ENCODE measurements around the gene PSD.
A peak's percentile ranks its signal among the peaks of the same experiment; 100 is the strongest.

Gene PSD

GRCh38 chr10:102396730-102397151 lies 21.8 kb downstream of the PSD start:
- H3K4me3 ChIP-seq (ENCODE audit: low read depth, low read length): no peak overlapping the region
- no peak for DNase-seq
- in situ Hi-C loops (cut with HindIII; ENCODE audit: low pct_ligation_motif_present, low sequenced_read_pairs): no loop called here
- no peak overlapping the region for H3K27ac ChIP-seq
- TF ChIP-seq CTCF (IDR thresholded peaks at IDR 0.05; ENCODE audit: low read depth, low read length, missing control alignments): no peak
- H3K27me3 ChIP-seq (replicated peaks): no peaks in the 10 kb centered on the region
- H3K36me3 ChIP-seq (replicated peaks): peaks cover 22% of the 10 kb centered on the region

- Histone ChIP-seq H3K36me3 (replicated peaks) (peaks cover 18% of the 10 kb centered on the region), H3K27ac (peak overlapping the region; percentile 96), H3K4me3 (ENCODE audit: low read depth, low read length) (peak overlapping the region; percentile 73), H3K27me3 (replicated peaks) (no peaks in the 10 kb centered on the region)
- in situ Hi-C loops (cut with HindIII; ENCODE audit: low pct_ligation_motif_present, low sequenced_read_pairs): no loop called here
- no peak for TF ChIP-seq CTCF (IDR thresholded peaks at IDR 0.05; ENCODE audit: low read depth, low read length, missing control alignments)
- DNase-seq: no peak
Observed at GRCh38 chr10:102396317-102396650, 22.3 kb downstream of the PSD start.

GRCh38 chr10:102395400-102396316 lies 22.9 kb downstream of the PSD start, which contains the start of gene NFKB2:
Gene NFKB2, plus strand, starts transcription at chr10:102395705. Its CDS starts 255 bp downstream, at chr10:102395960.
- Histone ChIP-seq H3K27ac (peak within 1 kb of the TSS; percentile 96), H3K36me3 (replicated peaks) (peaks cover 12% of the 10 kb centered on the region), H3K27me3 (replicated peaks) (no peaks in the 10 kb centered on the region), H3K4me3 (ENCODE audit: low read depth, low read length) (peak within 1 kb of the TSS; percentile 73)
- TF ChIP-seq CTCF (IDR thresholded peaks at IDR 0.05; ENCODE audit: low read depth, low read length, missing control alignments): no peak
- in situ Hi-C loops (cut with HindIII; ENCODE audit: low pct_ligation_motif_present, low sequenced_read_pairs): no loop called here
- DNase-seq: peak; percentile 79

- peak; percentile 47 for DNase-seq
- in situ Hi-C loops (cut with HindIII; ENCODE audit: low pct_ligation_motif_present, low sequenced_read_pairs): no loop called here
- TF ChIP-seq CTCF (IDR thresholded peaks at IDR 0.05; ENCODE audit: low read depth, low read length, missing control alignments): no peak
Observed at GRCh38 chr10:102394801-102395399, 23.7 kb downstream of the PSD start.

GRCh38 chr10:102394079-102394800 lies 24.3 kb downstream of the PSD start:
- peak; percentile 92 for DNase-seq

More at GRCh38 chr10:102394801-102395399, 23.7 kb downstream of the PSD start:
- Histone ChIP-seq H3K27ac (peak overlapping the region; percentile 96), H3K4me3 (ENCODE audit: low read depth, low read length) (peak overlapping the region; percentile 73), H3K27me3 (replicated peaks) (no peaks in the 10 kb centered on the region), H3K36me3 (replicated peaks) (peaks cover 6% of the 10 kb centered on the region)

More at GRCh38 chr10:102394079-102394800, 24.3 kb downstream of the PSD start:
- TF ChIP-seq CTCF (IDR thresholded peaks at IDR 0.05; ENCODE audit: low read depth, low read length, missing control alignments): no peak
- in situ Hi-C loops (cut with HindIII; ENCODE audit: low pct_ligation_motif_present, low sequenced_read_pairs): no loop called here
- Histone ChIP-seq H3K27ac (peak overlapping the region; percentile 96), H3K36me3 (replicated peaks) (peaks cover 6% of the 10 kb centered on the region), H3K27me3 (replicated peaks) (no peaks in the 10 kb centered on the region), H3K4me3 (ENCODE audit: low read depth, low read length) (peak overlapping the region; percentile 73)

Measured in brain microvascular endothelial cell (primary cell).